Measurements from ENCODE around the gene GPR65. TPM values are rescaled to one million over a fixed set of nuclear protein-coding genes. Genes with fewer than 3 reads are reported as not detected.
A peak's percentile ranks its signal among the peaks of the same experiment; 100 is the strongest.

Gene GPR65
- total RNA-seq, 2 experiments from 2014 or later: 6.1 to 8.2 TPM

DNA sequence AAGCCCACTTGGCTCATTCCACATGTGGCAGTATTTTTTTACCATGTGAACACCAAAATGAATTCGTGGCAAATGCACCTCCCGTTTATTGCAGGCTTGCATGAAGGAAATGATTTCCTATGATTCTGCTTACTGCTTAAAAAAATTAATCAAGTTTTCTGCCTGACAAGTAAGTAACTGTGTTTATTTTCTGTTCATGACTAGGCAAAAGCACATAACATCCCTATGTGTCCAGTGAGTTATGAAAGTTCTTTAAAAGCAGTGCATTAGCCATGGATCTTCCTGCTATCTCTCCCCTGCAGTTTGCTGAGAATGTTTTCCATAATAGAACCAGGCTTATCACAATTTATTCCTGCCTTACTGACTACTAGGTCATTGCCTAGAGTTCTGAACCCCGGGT, 20.4 kb downstream of the GPR65 start:
- H3K27ac ChIP-seq (ENCODE audit: low read depth, low read length, poor library complexity, severe bottlenecking): no peak overlapping the region
- POLR2A ChIA-PET: no interaction called here
- intact Hi-C loops (cut with micrococcal nuclease; ENCODE audit: unreplicated experiment): no loop called here
- H3K9me2 ChIP-seq (ENCODE audit: insufficient read depth, low read length): no peaks in the 10 kb centered on the region
- H3K4me3 ChIP-seq (ENCODE audit: low read depth, low read length, poor library complexity, severe bottlenecking): no peak overlapping the region
- H3K4me1 ChIP-seq (ENCODE audit: insufficient read depth, low read length, poor library complexity, severe bottlenecking): peaks cover 12% of the 10 kb centered on the region
- BruUV-seq (replicated peaks): no TSS peak
- CTCF ChIA-PET (ENCODE audit: unreplicated experiment): no interaction called here
- no peaks in the 10 kb centered on the region for H3K36me3 ChIP-seq (ENCODE audit: insufficient read depth, low read length)
- TF ChIP-seq, protein P1, sequence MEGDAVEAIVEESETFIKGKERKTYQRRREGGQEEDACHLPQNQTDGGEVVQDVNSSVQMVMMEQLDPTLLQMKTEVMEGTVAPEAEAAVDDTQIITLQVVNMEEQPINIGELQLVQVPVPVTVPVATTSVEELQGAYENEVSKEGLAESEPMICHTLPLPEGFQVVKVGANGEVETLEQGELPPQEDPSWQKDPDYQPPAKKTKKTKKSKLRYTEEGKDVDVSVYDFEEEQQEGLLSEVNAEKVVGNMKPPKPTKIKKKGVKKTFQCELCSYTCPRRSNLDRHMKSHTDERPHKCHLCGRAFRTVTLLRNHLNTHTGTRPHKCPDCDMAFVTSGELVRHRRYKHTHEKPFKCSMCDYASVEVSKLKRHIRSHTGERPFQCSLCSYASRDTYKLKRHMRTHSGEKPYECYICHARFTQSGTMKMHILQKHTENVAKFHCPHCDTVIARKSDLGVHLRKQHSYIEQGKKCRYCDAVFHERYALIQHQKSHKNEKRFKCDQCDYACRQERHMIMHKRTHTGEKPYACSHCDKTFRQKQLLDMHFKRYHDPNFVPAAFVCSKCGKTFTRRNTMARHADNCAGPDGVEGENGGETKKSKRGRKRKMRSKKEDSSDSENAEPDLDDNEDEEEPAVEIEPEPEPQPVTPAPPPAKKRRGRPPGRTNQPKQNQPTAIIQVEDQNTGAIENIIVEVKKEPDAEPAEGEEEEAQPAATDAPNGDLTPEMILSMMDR (conservative IDR thresholded peaks at IDR 0.05; ENCODE audit: low read length): no peak
- no peak for TF ChIP-seq EZH2phosphoT487 (IDR thresholded peaks at IDR 0.05; ENCODE audit: borderline replicate concordance, low read depth, low read length)
- no peak for DNase-seq (ENCODE audit: low spot score)
- no peaks in the 10 kb centered on the region for H4K20me1 ChIP-seq (ENCODE audit: insufficient read depth, low read length)
- no peak overlapping the region for H3K4me2 ChIP-seq (ENCODE audit: low read length)
- no peak overlapping the region for H2AFZ ChIP-seq (ENCODE audit: low read length)
- no peaks in the 10 kb centered on the region for H3K79me2 ChIP-seq (ENCODE audit: insufficient read depth, low read depth, low read length)
- no peaks in the 10 kb centered on the region for H3K9me3 ChIP-seq (ENCODE audit: low read length)

DNA sequence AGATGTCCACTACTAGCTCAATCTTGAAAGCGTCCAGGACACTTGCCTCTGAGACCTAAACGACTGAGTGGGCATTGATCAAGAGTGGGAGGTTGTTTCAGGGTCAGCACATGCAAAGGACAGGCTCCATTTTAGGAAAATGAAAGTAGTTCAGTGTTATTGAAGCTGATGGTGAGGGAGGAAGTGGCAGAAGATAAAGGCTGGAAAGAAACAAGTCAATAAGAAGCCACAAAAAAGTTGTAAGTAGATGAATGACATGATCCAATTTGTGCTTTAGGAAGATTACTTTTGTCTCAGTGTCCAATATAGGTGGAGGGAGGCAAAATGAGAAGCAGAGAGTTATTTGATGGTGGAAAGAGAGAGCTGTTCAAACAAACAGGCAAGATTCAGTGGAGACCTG, 22.0 kb downstream of the GPR65 start:
- POLR2A ChIA-PET: interaction anchor here (0.6 kb wide), 1 partner anchor 1675 kb away, joined by 3 read pairs; no protein-coding TSS in a partner anchor
- Histone ChIP-seq H3K4me2 (ENCODE audit: low read length) (0 out of 2 replicates have a peak overlapping the region, but pooled peaks have one; percentile 24), H3K27ac (ENCODE audit: low read depth, low read length, poor library complexity, severe bottlenecking) (no peak overlapping the region), H3K36me3 (ENCODE audit: insufficient read depth, low read length) (no peaks in the 10 kb centered on the region), H4K20me1 (ENCODE audit: insufficient read depth, low read length) (no peaks in the 10 kb centered on the region), H3K4me3 (ENCODE audit: low read depth, low read length, poor library complexity, severe bottlenecking) (no peak overlapping the region), H3K79me2 (ENCODE audit: insufficient read depth, low read depth, low read length) (no peaks in the 10 kb centered on the region), H2AFZ (ENCODE audit: low read length) (peak overlapping the region; percentile 7; the same call in 1 of the 2 replicates), H3K9me3 (ENCODE audit: low read length) (no peaks in the 10 kb centered on the region), H3K9me2 (ENCODE audit: insufficient read depth, low read length) (no peaks in the 10 kb centered on the region), H3K4me1 (ENCODE audit: insufficient read depth, low read length, poor library complexity, severe bottlenecking) (peaks cover 12% of the 10 kb centered on the region)
- DNase-seq (ENCODE audit: low spot score): no peak
- intact Hi-C loops (cut with micrococcal nuclease; ENCODE audit: unreplicated experiment): no loop called here
- CTCF ChIA-PET (ENCODE audit: unreplicated experiment): interaction anchor here (0.6 kb wide), 1 partner anchor 94 kb away, joined by 5 read pairs; no protein-coding TSS in a partner anchor
- BruUV-seq (replicated peaks): no TSS peak
- TF ChIP-seq EZH2phosphoT487 (IDR thresholded peaks at IDR 0.05; ENCODE audit: borderline replicate concordance, low read depth, low read length): no peak
- TF ChIP-seq, protein P1 (conservative IDR thresholded peaks at IDR 0.05; ENCODE audit: low read length): no peak

DNA sequence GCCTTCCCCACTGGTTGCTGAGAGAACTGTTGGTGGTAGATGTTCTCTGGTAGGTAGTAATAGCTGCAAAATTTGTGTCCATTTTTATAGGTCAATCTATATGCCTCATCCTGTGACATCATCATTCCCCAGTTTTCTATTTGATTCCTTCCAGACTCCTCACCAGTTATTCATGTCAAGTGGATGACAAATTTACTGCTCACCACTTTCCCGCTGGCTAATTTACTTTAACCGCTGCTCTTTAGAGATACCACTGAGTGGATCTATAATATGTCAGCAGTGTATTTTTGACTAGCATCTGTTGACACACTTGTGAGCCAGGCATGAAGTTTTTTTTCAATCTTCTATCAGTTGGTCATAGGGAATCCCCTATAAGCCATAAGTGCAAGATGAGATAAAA, 24.6 kb downstream of the GPR65 start:
- POLR2A ChIA-PET: no interaction called here
- Histone ChIP-seq H3K36me3 (ENCODE audit: insufficient read depth, low read length) (no peaks in the 10 kb centered on the region), H3K4me3 (ENCODE audit: low read depth, low read length, poor library complexity, severe bottlenecking) (no peak overlapping the region), H2AFZ (ENCODE audit: low read length) (no peak overlapping the region), H3K4me1 (ENCODE audit: insufficient read depth, low read length, poor library complexity, severe bottlenecking) (peaks cover 4% of the 10 kb centered on the region), H4K20me1 (ENCODE audit: insufficient read depth, low read length) (no peaks in the 10 kb centered on the region), H3K79me2 (ENCODE audit: insufficient read depth, low read depth, low read length) (no peaks in the 10 kb centered on the region), H3K4me2 (ENCODE audit: low read length) (no peak overlapping the region), H3K27ac (ENCODE audit: low read depth, low read length, poor library complexity, severe bottlenecking) (no peak overlapping the region), H3K9me3 (ENCODE audit: low read length) (no peaks in the 10 kb centered on the region), H3K9me2 (ENCODE audit: insufficient read depth, low read length) (no peaks in the 10 kb centered on the region)
- intact Hi-C loops (cut with micrococcal nuclease; ENCODE audit: unreplicated experiment): no loop called here
- CTCF ChIA-PET (ENCODE audit: unreplicated experiment): interaction anchor here (0.6 kb wide), 1 partner anchor 77 kb away, joined by 3 read pairs; no protein-coding TSS in a partner anchor
- TF ChIP-seq, protein P1 (conservative IDR thresholded peaks at IDR 0.05; ENCODE audit: low read length): no peak
- no peak for TF ChIP-seq EZH2phosphoT487 (IDR thresholded peaks at IDR 0.05; ENCODE audit: borderline replicate concordance, low read depth, low read length)
- no TSS peak for BruUV-seq (replicated peaks)
- no peak for DNase-seq (ENCODE audit: low spot score)
